Measurements from ENCODE around the gene DSCAM.
"Not testable (repeated sequence)": the region's sequence is repeated elsewhere in the genome, so short reads cannot be mapped to it uniquely, and the experiment has no call there.

Gene DSCAM

DNA sequence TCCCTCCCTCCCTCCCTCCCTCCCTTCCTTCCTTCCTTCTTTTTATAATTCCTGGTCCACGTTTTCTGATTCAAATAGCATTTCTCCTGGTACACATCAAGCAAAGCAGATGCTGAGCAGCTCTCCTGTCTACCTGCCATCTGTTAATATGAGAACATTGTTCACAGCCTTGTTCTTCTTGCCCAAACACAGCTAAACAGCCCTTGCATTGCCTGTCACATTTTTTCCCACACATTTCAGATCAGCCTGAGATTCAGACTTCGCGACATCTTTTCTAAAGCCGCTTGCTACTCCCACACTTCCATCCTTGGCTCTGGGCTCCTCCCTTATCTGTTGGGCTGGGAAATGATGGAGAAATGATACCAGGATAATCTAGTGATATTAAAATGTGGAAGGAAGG is 779.2 kb downstream of the DSCAM start:
- no peak for DNase-seq

- no peak for DNase-seq
Measured at GRCh38 chr21:40066221-40066620, 780.7 kb downstream of the DSCAM start.

DNA sequence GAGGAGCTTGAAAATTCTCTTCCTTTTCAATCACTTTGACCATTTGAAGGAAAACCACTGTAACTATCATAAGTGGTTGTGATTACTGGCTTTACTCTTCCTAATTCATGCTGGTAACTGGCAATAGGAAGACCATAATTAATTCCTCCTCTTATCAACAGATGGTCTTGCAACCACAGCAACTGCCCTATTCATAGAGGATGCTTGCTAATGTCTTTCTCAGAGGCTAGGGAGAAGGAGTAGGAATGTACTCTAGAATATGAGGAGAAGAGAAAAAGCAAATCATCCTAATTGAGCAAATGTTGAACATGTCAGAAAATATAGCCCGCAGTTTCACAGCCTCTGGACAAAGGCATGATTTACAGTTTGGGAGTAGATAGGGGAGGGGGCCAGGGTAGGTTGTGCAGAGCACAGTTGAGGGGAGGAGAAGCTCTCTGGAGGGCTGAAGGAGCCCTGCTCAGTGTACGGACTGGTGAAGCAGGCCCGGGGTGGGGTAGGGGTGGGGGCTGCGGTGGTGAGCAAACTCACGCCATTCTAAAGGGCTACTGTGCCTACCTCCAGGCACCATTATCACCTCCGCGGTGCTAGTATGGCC is 786.8 kb downstream of the DSCAM start:
- no peak for DNase-seq

DNA sequence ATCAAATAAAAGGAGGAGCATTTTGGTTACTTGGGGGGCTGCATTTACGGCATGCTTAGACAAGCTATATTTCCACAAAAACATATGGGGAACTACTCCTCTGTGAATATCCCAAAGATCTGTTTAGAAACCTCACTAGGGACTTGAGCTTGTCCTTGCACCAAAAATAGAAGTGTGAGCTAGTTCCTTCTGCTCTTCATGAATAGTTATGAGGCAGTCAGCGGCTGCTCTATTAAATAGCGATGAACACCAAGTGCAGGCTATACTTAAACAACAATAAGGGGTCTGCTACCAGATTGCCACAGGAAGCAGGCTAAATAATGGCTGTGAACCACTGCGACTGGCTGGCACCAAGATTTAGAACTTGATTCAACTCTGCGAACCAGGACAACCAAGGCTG is 789.6 kb downstream of the DSCAM start:
- DNase-seq, result no peak

GRCh38 chr21:40056031-40056430 is 790.9 kb downstream of the DSCAM start:
- no peak for DNase-seq

- no peak for DNase-seq
Measured at GRCh38 chr21:40054403-40054802, 792.6 kb downstream of the DSCAM start.

GRCh38 chr21:40053007-40053406 is 794.0 kb downstream of the DSCAM start:
- DNase-seq, result no peak

- DNase-seq, result no peak
Measured at GRCh38 chr21:40052276-40052675, 794.7 kb downstream of the DSCAM start.

DNA sequence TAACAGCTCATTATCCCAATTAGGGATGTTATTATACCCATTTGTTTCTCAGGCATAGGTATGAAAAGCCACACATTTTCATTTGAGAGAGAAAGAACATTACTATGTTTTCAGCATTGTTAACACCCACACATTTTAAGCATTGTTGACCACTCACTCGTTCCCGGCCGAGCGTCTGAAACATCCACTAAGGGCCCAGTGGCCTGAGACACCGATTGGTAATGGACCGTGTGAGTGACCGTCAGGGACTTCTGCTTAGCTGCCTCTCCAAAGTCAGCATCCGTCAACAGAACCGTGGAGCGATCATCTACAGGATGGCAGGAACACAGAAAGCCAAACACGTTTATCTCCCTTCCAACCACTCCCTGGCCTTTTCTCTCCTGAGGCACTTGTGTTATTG is 795.2 kb downstream of the DSCAM start:
- no peak for DNase-seq

- no peak for DNase-seq
Measured at GRCh38 chr21:40049931-40050290, 797.0 kb downstream of the DSCAM start.

GRCh38 chr21:40049031-40049930 is 797.7 kb downstream of the DSCAM start:
- no peak for DNase-seq

DNA sequence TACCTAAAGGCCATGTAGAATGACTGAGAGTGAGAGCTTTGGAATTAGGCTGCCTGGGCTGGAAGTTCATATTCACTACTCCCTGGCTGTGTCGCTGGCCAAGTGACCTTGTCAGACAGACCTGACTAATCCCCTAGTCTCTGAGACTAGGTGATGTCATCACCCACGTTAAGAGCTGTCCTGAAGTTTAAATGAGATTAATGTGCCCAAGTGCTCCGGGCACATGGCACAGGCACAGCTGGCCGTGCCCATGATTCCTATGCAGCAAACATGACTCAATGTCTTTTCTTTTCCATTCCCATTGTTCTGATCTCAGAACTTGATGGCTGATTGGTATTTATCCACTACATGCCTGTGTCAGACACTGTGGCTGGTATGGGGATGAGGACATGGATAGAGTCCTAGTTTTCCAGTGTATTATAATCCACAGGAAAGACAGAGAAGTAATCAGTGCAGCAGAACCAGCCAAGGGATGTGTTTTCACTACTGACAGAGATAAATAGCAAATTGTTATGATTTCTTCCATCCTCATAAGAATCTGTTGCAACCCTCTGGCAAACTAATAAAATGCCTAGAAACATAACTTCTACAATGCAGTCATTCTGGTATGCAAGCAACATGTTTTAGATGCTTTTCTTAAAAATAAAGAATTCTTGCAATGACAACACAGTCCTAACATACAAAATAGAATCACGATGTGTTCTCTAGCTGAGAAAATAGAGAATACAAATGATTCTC is 798.8 kb downstream of the DSCAM start:
- no peak for DNase-seq

DNA sequence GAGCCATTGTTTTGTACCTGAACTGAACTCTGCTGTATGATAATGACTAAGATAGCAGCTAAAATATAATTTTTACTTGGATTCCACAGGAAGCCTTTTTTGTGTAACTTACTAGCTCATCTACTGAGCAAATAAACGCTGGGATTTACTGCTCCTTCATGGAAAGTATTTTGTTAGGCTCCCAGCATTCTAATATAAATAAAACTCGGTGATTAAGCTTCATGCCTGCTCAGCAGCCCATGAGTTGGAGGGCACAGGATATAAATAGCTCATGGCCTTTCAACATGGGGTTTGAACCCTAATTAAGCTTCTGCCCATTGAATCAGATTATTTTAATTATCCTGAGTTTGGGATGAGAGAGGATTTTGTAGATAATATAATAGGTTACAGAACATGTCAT is 799.7 kb downstream of the DSCAM start:
- no peak for DNase-seq

DNA sequence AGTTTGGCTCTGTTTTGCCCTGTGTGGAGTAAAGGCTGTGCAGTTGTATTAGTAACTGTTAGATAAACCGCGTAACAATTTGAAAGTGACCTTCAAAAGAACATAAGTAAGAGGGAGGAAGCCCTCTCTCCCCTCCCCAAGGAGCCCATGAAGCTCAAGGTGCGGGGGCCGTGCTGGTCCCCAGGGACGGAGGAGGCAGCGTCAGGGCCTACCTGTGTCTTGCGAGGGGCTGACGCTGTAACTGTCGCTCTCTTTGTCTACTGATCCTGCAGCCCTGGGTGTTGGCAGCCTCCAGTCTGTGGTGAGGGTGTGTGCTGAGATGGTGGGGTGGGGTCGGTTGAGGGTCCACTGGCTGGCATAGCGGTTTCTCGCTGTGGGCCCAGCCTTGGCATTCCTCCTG is 803.1 kb downstream of the DSCAM start:
- DNase-seq, result no peak

- DNase-seq, result no peak
Measured at GRCh38 chr21:40043423-40043822, 803.5 kb downstream of the DSCAM start.

DNA sequence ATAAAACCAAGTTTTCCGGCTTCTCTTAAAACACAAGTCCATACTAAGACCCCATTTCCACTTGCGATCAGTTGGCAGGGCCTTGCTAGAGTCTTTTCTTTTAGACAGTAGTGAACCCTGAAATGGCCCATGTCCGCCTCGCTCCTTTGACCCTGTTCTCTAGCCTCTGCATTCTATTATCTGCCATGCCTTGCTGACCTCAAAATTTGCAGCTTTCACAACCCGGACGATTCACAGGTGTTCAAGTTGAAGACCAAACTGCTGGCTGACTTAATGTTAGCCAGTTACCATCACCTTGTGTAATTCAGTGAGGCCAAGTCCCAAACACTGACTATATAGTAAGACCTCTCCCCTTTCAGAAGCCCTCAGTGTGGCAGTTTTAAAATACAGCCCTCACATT is 805.5 kb downstream of the DSCAM start:
- no peak for DNase-seq

DNA sequence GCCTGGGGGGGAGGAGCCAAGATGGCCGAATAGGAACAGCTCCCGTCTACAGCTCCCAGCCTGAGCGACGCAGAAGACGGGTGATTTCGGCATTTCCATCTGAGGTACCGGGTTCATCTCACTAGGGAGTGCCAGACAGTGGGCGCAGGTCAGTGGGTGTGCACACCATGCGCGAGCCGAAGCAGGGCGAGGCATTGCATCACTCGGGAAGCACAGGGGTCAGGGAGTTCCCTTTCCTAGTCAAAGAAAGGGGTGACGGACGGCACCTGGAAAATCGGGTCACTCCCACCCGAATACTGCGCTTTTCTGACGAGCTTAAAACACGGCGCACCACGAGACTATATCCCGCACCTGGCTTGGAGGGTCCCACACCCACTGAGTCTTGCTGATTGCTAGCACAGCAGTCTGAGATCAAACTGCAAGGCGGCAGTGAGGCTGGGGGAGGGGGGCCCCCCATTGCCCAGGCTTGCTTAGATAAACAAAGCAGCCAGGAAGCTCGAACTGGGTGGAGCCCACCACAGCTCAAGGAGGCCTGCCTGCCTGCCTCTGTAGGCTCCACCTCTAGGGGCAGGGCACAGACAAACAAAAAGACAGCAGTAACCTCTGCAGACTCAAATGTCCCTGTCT is 813.7 kb downstream of the DSCAM start:
- DNase-seq, result not testable (repeated sequence)

DNA sequence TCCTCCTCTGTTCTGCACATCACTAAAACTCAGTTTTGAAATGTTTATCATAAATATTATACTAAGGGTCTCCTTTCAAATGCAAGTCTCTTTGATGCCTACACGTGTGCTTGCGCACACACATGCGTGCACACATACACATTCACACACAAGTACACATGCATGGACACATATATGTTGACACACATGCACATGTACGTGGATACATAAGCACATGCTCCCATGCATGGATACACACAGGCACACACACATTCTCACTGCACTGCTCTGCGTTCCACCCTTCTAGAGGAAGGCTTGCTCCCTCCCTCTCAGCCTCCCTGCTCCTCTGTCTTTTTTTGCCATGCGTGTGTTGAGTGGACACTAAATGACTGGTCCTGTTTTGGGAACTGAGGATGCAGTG is 817.1 kb downstream of the DSCAM start:
- DNase-seq, result no peak

GRCh38 chr21:40028393-40028792 is 818.6 kb downstream of the DSCAM start:
- not testable (repeated sequence) for DNase-seq

DNA sequence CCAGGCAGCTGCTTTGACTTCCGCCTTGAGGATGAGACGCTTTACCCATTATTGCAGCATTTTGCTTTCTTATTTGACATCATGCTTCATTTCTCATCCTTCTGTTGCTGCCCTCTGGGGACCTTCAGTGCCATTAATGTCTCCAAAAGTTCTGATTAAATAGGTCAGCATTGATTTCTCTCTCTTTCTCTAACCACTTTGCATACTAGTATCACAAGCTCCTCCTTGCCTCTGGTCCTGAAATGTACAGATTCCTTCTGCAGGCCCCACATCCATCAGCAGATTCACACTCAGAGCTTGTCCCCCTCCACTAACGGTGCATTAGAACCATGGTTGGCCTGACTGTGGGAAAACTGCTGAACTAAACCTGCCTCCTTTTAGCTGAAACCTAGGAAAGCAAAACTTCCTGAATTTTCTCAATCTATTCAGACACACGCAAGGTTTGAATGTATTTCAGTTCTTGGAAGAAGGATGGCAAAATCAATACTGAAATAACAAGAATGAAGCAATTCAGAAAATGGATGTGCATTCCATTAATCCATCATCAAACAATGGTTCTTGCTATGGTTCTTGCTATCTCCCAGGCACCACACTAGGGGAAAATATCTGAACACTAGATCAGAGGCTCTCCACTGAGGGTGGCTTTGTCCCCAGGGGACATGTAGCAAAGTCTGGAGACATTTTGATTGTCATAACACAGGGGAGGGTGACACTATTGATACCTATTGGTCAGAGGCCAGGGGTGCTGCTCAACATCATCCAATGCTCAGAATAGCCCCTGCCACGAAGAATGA is 825.2 kb downstream of the DSCAM start:
- no peak for DNase-seq

DNA sequence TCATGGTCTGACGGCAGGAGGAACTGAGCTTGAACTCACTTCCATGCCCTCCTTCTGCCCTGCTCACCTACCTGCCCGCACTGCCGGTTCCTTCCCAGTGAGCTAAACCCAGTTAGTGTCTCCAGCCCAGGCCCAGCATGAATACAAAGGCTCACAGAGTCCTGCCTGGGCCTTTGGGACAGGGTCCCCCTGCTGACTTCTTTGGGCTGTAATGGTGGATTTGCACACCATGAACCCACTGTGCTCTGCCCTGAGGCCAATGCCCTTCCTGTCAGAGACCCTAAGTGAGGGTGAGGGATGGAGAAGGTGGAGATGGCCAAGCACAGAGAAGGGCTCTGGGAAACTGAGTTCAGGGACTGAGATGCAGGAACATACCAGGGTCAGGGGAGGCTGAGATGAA is 826.3 kb downstream of the DSCAM start:
- no peak for DNase-seq

DNA sequence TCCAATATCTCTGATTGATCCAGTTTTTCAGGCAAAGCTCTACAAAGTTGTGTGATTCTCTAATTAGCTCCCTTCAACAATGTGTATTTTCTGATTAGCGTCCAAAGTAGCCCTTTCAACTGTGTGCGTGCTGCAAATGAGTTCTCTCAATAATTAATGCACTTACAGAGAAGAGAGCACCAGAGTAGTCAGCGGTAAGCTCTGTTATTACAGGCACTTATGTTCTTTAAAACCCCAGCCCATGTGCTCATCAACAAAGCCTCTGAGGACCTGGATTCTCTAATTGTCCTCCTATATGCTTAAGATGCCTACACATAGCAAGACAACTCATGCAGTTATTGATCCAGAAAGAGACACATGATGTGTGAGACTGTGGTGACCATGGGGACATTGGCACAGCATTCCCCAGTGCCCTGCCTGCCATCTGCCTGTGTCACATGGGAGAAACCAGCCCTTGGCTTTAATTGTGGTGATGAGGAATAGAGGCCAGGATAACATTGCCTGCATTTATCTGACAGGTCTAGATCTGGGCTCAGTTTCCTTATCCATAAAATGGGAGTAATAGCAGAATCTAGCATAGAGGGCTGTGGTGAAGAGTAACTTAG is 828.0 kb downstream of the DSCAM start:
- no peak for DNase-seq

All from CD4-positive, alpha-beta T cell treated with Interleukin-10 for 1 hour (primary cell).